HG03097 (cell line): ENCODE measurements around the gene PIGB.
"Not testable (repeated sequence)": the region's sequence is repeated elsewhere in the genome, so short reads cannot be mapped to it uniquely, and the experiment has no call there.

Source experiments
- ATAC-seq: cut with Tn5 transposase; IDR thresholded peaks from one replicate; pipeline ENCODE4 v1.9.1; 2021; ENCODE audit not compliant: unreplicated experiment, low FRiP score

PIGB gene

DNA sequence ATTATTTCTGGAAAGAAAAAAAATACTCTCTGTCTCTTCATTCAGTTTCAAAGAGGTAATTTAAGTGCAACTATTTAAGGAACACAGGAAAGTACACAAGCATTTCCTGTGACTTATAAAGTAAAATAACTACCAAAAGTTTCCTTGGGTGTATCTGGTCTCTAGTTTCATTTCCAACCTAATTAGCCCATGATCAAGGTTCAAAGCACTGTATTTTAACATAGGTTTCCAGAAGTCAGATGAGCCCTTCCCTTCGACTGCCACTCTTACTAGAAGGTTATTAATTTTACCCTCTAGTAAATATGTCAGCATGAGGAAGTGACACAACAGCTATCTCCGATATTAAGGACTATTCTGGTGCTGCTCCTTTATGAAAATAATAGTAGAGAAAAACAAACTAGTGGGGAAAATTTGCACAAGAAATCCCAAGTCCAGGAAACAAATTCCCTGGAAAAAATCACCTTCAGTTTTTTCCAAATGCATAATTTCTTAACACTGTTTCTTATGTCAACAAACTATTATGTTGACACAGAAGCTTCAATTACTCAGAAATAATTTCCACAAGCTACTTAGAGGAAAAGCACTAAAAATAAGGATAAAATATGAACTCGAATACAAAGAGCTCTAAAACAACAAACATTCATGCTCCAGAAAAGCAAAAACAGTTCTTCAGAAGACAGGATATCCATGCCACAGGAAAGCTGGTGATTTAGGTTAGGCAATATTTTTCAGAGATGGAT, 53.8 kb downstream of the PIGB start:
- no peak for ATAC-seq

- no peak for ATAC-seq
These were observed 60.1 kb downstream of the PIGB start for GRCh38 chr15:55379095-55379494.

- ATAC-seq, result no peak
These were observed 62.6 kb downstream of the PIGB start for GRCh38 chr15:55381595-55381994.

GRCh38 chr15:55383687-55384086, 64.7 kb downstream of the PIGB start:
- no peak for ATAC-seq

GRCh38 chr15:55387027-55387426, 68.0 kb downstream of the PIGB start:
- no peak for ATAC-seq

DNA sequence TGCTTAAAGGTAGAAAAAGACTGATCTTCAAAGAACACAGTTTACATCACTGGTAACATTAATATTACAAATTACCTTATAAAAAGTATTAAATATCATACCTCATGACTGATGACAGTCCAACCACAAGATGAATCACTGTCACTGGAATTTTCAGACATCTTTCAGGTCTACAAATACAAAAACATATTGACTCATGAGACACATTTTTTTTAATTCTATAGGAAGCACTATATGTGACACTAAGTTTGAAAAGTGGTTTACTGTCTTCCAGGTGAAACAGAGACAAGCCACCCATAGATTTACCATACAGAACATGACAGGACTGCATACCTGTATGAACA, 70.2 kb downstream of the PIGB start:
- ATAC-seq, result no peak

DNA sequence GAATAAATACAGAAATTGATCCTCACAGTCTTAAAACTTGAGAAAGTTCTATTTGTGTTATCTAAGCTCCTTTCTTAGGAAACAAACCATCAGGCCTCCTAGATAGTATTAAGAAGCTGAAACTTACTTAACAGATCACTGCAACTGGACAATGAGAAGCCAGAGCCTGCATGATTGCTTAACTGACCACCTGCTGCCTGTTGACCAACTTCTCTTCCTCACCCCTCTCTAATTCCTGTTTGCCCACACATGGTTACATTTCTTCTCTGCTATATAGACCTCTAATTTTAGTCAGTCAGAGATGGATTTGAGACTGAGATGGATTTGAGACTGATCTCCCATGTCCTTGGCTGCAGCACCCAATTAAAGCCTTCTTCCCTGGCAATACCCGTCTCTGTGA, 75.7 kb downstream of the PIGB start:
- ATAC-seq, result no peak

GRCh38 chr15:55398243-55398642, 79.2 kb downstream of the PIGB start:
- no peak for ATAC-seq

DNA sequence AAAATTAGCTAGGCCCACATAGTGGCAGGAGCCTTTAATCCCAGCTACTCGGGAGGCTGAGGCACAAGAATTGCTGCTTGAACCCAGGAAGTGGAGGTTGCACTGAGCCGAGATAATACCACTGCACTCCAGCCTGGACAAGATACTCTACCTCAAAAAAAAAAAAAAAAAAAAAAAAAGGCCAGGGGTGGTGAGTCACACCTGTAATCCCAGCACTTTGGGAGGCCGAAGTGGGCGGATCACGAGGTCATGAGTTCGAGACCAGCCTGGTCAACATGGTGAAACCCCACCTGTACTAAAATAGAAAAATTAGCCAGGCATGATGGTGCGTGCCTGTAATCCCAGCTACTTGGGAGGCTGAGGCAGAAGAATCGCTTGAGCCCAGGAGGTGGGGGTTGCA, 81.0 kb downstream of the PIGB start:
- not testable (repeated sequence) for ATAC-seq

DNA sequence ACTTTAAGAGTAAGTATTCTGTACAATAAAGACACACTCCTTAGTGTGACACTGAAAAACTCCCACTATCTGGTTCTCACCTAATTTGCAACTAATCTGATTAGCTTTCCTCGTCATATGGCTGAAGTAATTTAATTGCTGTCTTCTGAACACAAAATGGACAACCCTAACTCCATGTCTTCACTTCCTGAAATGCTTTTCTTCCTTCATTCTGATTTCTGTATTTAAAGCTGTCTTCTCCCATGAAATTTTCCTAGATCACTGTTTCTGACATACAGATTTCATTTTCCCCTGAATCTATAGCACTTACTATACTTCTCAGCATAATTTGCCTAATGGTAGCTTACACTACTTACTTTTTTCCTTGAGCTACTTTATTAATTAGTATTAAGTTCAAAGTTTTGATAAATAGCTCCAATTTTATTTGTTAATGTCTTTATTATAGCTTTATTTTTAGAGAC, 82.8 kb downstream of the PIGB start:
- ATAC-seq, result no peak

GRCh38 chr15:55402707-55403106, 83.7 kb downstream of the PIGB start:
- ATAC-seq, result peak; percentile 43

DNA sequence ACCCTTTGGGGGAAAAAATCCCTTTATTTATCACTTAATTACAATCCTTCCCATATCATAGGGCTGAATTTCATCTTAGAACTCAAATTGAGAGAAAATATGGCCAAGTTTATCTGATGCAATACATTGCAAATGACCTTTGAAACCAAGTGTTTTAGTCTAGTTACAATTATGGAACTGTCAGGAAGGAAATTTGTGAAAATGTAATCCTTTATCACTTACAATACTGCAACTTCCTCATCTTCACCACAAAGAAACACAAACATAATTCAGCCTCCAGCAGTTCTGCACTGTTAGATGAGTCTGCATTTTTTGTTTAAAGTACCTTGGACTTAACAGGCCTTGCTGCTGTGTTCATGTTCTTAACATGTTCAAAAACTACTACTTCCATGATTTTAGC, 84.5 kb downstream of the PIGB start:
- no peak for ATAC-seq
